Activated CD8-positive, alpha-beta T cell treated with anti-CD3 and anti-CD28 coated beads for 36 hours (primary cell): ENCODE results near the gene PACSIN1. TPM values are rescaled to one million over a fixed set of nuclear protein-coding genes. Genes with fewer than 3 reads are reported as not detected.

Experiments
- ATAC-seq: fragments of 200-7000 bp; cut with Tn5 transposase; one replicate; pipeline ENCODE4 v1.10.0; 2021; ENCODE audit warnings: mild to moderate bottlenecking, moderate library complexity
- CTCF ChIA-PET: fragments of 350-600 bp; sonication (Branson Sonifier 250); formaldehyde crosslinking; loops from one replicate; lab custom pipeline; 2021; ENCODE audit warnings: antibody characterized with exemption; lab: Charles Lee
- POLR2A ChIA-PET: fragments of 350-600 bp; sonication (Branson Sonifier 250); formaldehyde crosslinking; loops from one replicate; lab custom pipeline; 2021; ENCODE audit warnings: antibody characterized with exemption; lab: Charles Lee
- DNase-seq: peaks from one replicate; pipeline ENCODE4 v3.0.0-alpha.2; 2020
- H3K27ac Mint-ChIP-seq: one replicate; pipeline ENCODE4 v1.8.0; 2021; ENCODE audit warnings: mild to moderate bottlenecking, mixed read lengths
- H3K27me3 Mint-ChIP-seq: one replicate; pipeline ENCODE4 v1.8.0; 2021; ENCODE audit warnings: mixed read lengths
- H3K36me3 Mint-ChIP-seq: one replicate; pipeline ENCODE4 v1.8.0; 2021; ENCODE audit warnings: low read depth, mixed read lengths
- H3K4me1 Mint-ChIP-seq: one replicate; pipeline ENCODE4 v1.8.0; 2021; ENCODE audit warnings: low read depth, mixed read lengths
- H3K4me3 Mint-ChIP-seq: one replicate; pipeline ENCODE4 v1.8.0; 2021; ENCODE audit warnings: mild to moderate bottlenecking, moderate library complexity, mixed read lengths
- H3K9me3 Mint-ChIP-seq: one replicate; pipeline ENCODE4 v1.8.0; 2021; ENCODE audit warnings: mixed read lengths
- intact Hi-C: fragments of 100-400 bp; cut with micrococcal nuclease; formaldehyde crosslinking; loops from one replicate; pipeline ENCODE4 v1.10.0; 2022
- total RNA-seq, 2 experiments: library from RNA; stranded (reverse); gene quantifications; one replicate each; pipeline ENCODE4 v1.2.3, GENCODE V29; 2021
- TF ChIP-seq, protein P1 (sequence below): fragments of 200-600 bp; IDR thresholded peaks from one replicate; pipeline ENCODE4 v1.8.0; 2022; ENCODE audit warnings: antibody characterized with exemption, mild to moderate bottlenecking

PACSIN1 gene
- total RNA-seq, 2 experiments from 2014 or later: 0.47 to 0.51 TPM

- H3K4me3 Mint-ChIP-seq: no peak overlapping the region
- intact Hi-C loops: no loop called here
- DNase-seq (no peak), ATAC-seq (no peak)
- CTCF ChIA-PET: no interaction called here
- no peak overlapping the region for H3K27ac Mint-ChIP-seq
- POLR2A ChIA-PET: no interaction called here
- peaks cover 2% of the 10 kb centered on the region for H3K36me3 Mint-ChIP-seq
- H3K27me3 Mint-ChIP-seq: no peaks in the 10 kb centered on the region
- H3K9me3 Mint-ChIP-seq: peaks cover 5% of the 10 kb centered on the region
- TF ChIP-seq, protein P1, sequence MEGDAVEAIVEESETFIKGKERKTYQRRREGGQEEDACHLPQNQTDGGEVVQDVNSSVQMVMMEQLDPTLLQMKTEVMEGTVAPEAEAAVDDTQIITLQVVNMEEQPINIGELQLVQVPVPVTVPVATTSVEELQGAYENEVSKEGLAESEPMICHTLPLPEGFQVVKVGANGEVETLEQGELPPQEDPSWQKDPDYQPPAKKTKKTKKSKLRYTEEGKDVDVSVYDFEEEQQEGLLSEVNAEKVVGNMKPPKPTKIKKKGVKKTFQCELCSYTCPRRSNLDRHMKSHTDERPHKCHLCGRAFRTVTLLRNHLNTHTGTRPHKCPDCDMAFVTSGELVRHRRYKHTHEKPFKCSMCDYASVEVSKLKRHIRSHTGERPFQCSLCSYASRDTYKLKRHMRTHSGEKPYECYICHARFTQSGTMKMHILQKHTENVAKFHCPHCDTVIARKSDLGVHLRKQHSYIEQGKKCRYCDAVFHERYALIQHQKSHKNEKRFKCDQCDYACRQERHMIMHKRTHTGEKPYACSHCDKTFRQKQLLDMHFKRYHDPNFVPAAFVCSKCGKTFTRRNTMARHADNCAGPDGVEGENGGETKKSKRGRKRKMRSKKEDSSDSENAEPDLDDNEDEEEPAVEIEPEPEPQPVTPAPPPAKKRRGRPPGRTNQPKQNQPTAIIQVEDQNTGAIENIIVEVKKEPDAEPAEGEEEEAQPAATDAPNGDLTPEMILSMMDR: no peak
- H3K4me1 Mint-ChIP-seq: no peaks in the 10 kb centered on the region
Observed at GRCh38 chr6:34511915-34512737, 46.2 kb downstream of the PACSIN1 start.

DNA sequence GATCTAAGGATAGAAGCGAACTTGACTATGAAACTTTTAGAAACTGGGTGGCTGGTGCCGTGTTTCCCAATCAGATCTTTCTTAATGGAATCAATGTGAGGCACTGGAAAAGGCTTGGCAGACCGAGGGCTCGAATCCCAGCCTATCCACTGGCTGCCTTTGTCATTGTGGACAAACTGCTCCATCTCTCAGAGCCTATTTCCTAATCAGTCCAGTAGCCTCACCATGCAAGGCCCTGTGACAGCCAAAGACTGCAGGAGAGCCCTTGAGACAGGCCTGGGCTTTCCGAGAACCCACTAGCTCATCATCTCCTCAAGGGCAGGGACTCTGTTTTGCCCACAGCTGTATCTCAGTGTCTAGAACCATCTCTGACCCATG lies 46.9 kb downstream of the PACSIN1 start:
- no peaks in the 10 kb centered on the region for H3K4me1 Mint-ChIP-seq
- H3K36me3 Mint-ChIP-seq: peaks cover 2% of the 10 kb centered on the region
- peaks cover 5% of the 10 kb centered on the region for H3K9me3 Mint-ChIP-seq
- DNase-seq (no peak), ATAC-seq (no peak)
- intact Hi-C loops: no loop called here
- no peak overlapping the region for H3K27ac Mint-ChIP-seq
- TF ChIP-seq, protein P1: no peak
- H3K27me3 Mint-ChIP-seq: no peaks in the 10 kb centered on the region
- no peak overlapping the region for H3K4me3 Mint-ChIP-seq
- ChIA-PET POLR2A (no interaction called here), CTCF (no interaction called here)

GRCh38 chr6:34513646-34514045 lies 47.8 kb downstream of the PACSIN1 start:
- no peak overlapping the region for H3K4me3 Mint-ChIP-seq
- peaks cover 5% of the 10 kb centered on the region for H3K9me3 Mint-ChIP-seq
- TF ChIP-seq, protein P1: no peak
- H3K27me3 Mint-ChIP-seq: no peaks in the 10 kb centered on the region
- CTCF ChIA-PET: no interaction called here
- H3K36me3 Mint-ChIP-seq: peaks cover 2% of the 10 kb centered on the region
- ATAC-seq (no peak), DNase-seq (no peak)
- POLR2A ChIA-PET: no interaction called here
- H3K4me1 Mint-ChIP-seq: no peaks in the 10 kb centered on the region
- intact Hi-C loops: no loop called here
- no peak overlapping the region for H3K27ac Mint-ChIP-seq

DNA sequence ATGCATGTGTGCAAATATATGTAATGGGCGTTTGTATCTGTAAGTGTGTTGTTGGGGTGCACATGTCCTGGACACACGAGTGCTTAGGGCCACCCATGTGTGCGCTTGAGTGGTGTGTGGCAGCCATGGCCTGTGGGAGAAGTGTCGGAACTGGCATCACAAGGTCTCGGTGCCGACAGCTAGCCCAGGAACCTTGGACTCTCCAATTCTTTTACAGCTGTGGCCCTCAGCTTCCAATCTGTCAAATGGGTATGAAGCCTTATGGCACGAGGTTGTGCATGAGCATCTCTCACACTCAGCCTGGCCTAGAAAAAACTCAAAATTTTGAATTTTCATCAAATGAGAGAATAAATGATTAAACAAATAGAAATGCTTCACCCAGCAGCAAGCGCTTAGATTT lies 48.2 kb downstream of the PACSIN1 start:
- H3K4me3 Mint-ChIP-seq: no peak overlapping the region
- DNase-seq (no peak), ATAC-seq (no peak)
- H3K27ac Mint-ChIP-seq: no peak overlapping the region
- ChIA-PET CTCF (no interaction called here), POLR2A (no interaction called here)
- TF ChIP-seq, protein P1: no peak
- H3K27me3 Mint-ChIP-seq: no peaks in the 10 kb centered on the region
- H3K4me1 Mint-ChIP-seq: no peaks in the 10 kb centered on the region
- H3K36me3 Mint-ChIP-seq: peaks cover 2% of the 10 kb centered on the region
- intact Hi-C loops: no loop called here
- H3K9me3 Mint-ChIP-seq: peaks cover 5% of the 10 kb centered on the region

- no peak overlapping the region for H3K4me3 Mint-ChIP-seq
- H3K27ac Mint-ChIP-seq: no peak overlapping the region
- POLR2A ChIA-PET: no interaction called here
- intact Hi-C loops: no loop called here
- CTCF ChIA-PET: interaction anchor here (1.4 kb wide), 1 partner anchor 12 kb away, joined by 3 read pairs; no protein-coding TSS in a partner anchor
- peaks cover 5% of the 10 kb centered on the region for H3K9me3 Mint-ChIP-seq
- no peaks in the 10 kb centered on the region for H3K4me1 Mint-ChIP-seq
- no peaks in the 10 kb centered on the region for H3K27me3 Mint-ChIP-seq
- TF ChIP-seq, protein P1: no peak
- DNase-seq (no peak), ATAC-seq (no peak)
- H3K36me3 Mint-ChIP-seq: peaks cover 2% of the 10 kb centered on the region
Observed at GRCh38 chr6:34514593-34515472, 49.0 kb downstream of the PACSIN1 start.
